Vagina (tissue), 2 donors: Measurements from ENCODE around the gene TIMM10B. TPM values are rescaled to one million over a fixed set of nuclear protein-coding genes. Genes with fewer than 3 reads are reported as not detected.

Source experiments
- DNase-seq, 2 donors: peaks; one replicate each; pipeline ENCODE4 v3.0.0-alpha.2; 2017; ENCODE audit errors: extremely low spot score in 2 of 2
- H3K27ac ChIP-seq: fragments of 200-600 bp; sonication (generic); one replicate; pipeline ENCODE4 v1.5.1; 2019
- H3K27me3 ChIP-seq: fragments of 200-600 bp; sonication (generic); one replicate; pipeline ENCODE4 v1.5.1; 2019
- H3K36me3 ChIP-seq, 2 donors: fragments of 200-600 bp; sonication (generic); one replicate each; pipeline ENCODE4 v1.5.1; 2017 to 2019
- H3K4me1 ChIP-seq: fragments of 200-600 bp; sonication (generic); one replicate; pipeline ENCODE4 v1.5.1; 2019
- H3K4me3 ChIP-seq, 2 donors: fragments of 200-600 bp; sonication (generic); 1 replicate in 1 of 2; 2 replicates in 1 of 2; pipeline ENCODE4 v1.5.1; 2016 to 2019
- H3K9me3 ChIP-seq: fragments of 200-600 bp; sonication (generic); one replicate; pipeline ENCODE4 v1.5.1; 2019
- CTCF ChIP-seq, 3 experiments: fragments of 450-650 bp in 2 of 3; fragments of 200-600 bp in 1 of 3; sonication (generic) in 1 of 3; IDR thresholded peaks; one replicate each; pipeline ENCODE4 v1.5.1; 2017 to 2019; ENCODE audit warnings: antibody characterized with exemption in 3 of 3, mild to moderate bottlenecking in 2 of 3, moderate library complexity in 2 of 3
- POLR2A ChIP-seq, 2 donors: fragments of 450-650 bp; IDR thresholded peaks; one replicate each; pipeline ENCODE4 v1.6.1; 2017; ENCODE audit warnings: antibody characterized with exemption in 2 of 2, mild to moderate bottlenecking in 2 of 2, moderate library complexity in 2 of 2
- POLR2AphosphoS5 ChIP-seq, 2 donors: sonication (generic); formaldehyde crosslinking; IDR thresholded peaks; one replicate each; pipeline ENCODE4 v1.9.0; 2017; ENCODE audit warnings: antibody characterized with exemption in 2 of 2, mild to moderate bottlenecking in 2 of 2, low read depth in 1 of 2; ENCODE audit not compliant: insufficient read depth in 1 of 2
- intact Hi-C: fragments of 100-400 bp; cut with DNase I; formaldehyde crosslinking; loops from one replicate; pipeline ENCODE4 v1.15.1; 2023
- total RNA-seq: library from RNA; depleted of rRNA; stranded (reverse); fragments of >200 nt; gene quantifications from one replicate; pipeline ENCODE4 v1.2.3, GENCODE V29; 2016

Gene TIMM10B
- total RNA-seq, 1 donor from 2014 or later: 98.7 TPM

GRCh38 chr11:6531267-6531752 is 50.0 kb downstream of the TIMM10B start:
- Histone ChIP-seq H3K27ac (no peak overlapping the region), H3K4me3 (no peak overlapping the region), H3K27me3 (no peaks in the 10 kb centered on the region), H3K9me3 (no peaks in the 10 kb centered on the region), H3K36me3 (peaks cover 0 to 6% of the 10 kb centered on the region in 2 donors), H3K4me1 (no peaks in the 10 kb centered on the region)
- no peak for DNase-seq
- intact Hi-C loops: loop anchor here (5.0 kb wide), 1 partner anchor 166 kb away; no protein-coding TSS in a partner anchor
- TF ChIP-seq POLR2AphosphoS5 (IDR thresholded peaks at IDR 0.05; ENCODE audit: insufficient read depth in 1 of 2, low read depth in 1 of 2): no peak
- peak; percentile 46 to 83 (median 72) for TF ChIP-seq CTCF (IDR thresholded peaks at IDR 0.05)
- no peak for TF ChIP-seq POLR2A (IDR thresholded peaks at IDR 0.05)

Other genes starting within 250 kb of the TIMM10B start
- 65.1 TPM for gene FHIP1B, start 246.9 kb upstream of the TIMM10B start, total RNA-seq
- gene CNGA4, start 242.4 kb upstream of the TIMM10B start, total RNA-seq: not detected
- not detected for gene CCKBR, start 221.7 kb upstream of the TIMM10B start, total RNA-seq
- 156 TPM for gene CAVIN3, start 161.0 kb upstream of the TIMM10B start, total RNA-seq
- 23.1 TPM for gene SMPD1, start 91.0 kb upstream of the TIMM10B start, total RNA-seq
- 59.7 TPM for gene APBB1, start 62.4 kb upstream of the TIMM10B start, total RNA-seq
- 0.98 TPM for gene HPX, start 40.5 kb upstream of the TIMM10B start, total RNA-seq
- gene TRIM3, start 7.6 kb upstream of the TIMM10B start, total RNA-seq: 27.5 TPM
- gene ARFIP2, start 170 bp upstream of the TIMM10B start, total RNA-seq: 54.0 TPM
- 17.2 TPM for gene DNHD1, start 15.8 kb downstream of the TIMM10B start, total RNA-seq
- gene RRP8, start 122.1 kb downstream of the TIMM10B start, total RNA-seq: 10.3 TPM
- 149 TPM for gene ILK, start 122.3 kb downstream of the TIMM10B start, total RNA-seq
- gene TAF10, start 130.7 kb downstream of the TIMM10B start, total RNA-seq: 48.1 TPM
- 77.3 TPM for gene TPP1, start 137.9 kb downstream of the TIMM10B start, total RNA-seq
- gene DCHS1, start 174.3 kb downstream of the TIMM10B start, total RNA-seq: 28.7 TPM
- 55.2 TPM for gene MRPL17, start 201.8 kb downstream of the TIMM10B start, total RNA-seq